CD4-positive, alpha-beta T cell treated with Interleukin-12 subunit alpha and Interleukin-12 subunit beta, for 1 hour (primary cell): ENCODE results near the gene GPR39.

Experiments
- DNase-seq: peaks from one replicate; pipeline ENCODE4 v3.0.0-alpha.2; 2020

GPR39 gene

DNA sequence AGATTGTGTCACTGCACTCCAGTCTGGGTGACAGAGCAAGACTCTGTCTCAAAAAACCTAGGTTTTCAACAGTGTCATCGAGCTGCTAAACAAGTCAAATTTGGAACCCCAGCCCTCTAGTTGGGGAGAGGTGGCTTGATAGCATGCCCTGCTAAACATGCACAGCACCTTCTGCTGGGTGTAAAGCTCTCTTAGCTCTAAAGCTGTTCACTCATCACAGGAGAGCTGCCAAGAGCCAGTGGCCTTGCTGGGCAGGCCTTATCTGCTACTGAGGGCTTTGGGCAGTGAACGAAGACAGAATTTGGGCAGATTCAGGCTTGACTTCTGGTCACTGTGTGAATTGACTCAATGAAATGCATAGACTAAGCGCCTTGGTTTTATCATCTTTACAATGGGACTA, 152.1 kb downstream of the GPR39 start:
- DNase-seq = no peak

DNA sequence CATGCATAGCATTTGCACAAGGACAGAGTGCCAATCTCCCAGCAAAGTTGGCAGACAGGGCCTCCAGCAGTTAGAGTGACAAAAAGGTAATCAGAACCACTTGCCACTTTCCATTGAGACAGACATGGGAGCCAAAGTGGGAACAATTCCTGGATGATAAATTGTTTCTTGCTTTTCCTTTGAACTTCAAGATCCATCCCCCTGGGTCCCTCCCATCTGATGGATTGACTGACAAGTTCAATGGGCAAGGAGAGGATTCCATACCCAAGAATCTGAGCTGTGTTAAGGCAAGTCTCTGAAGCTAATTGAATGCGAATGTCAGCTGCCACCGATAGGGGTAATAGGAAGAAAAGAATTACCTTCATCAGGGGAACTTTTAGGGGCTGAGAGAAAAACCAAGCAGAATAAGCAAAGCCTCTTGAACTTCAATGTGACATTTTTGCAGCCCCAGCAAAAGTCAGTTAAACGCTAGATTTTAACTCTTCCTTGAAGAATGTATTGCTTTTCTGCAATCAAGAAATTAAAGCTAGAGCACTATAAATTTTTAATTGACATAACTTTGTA, 156.9 kb downstream of the GPR39 start:
- DNase-seq = no peak

DNA sequence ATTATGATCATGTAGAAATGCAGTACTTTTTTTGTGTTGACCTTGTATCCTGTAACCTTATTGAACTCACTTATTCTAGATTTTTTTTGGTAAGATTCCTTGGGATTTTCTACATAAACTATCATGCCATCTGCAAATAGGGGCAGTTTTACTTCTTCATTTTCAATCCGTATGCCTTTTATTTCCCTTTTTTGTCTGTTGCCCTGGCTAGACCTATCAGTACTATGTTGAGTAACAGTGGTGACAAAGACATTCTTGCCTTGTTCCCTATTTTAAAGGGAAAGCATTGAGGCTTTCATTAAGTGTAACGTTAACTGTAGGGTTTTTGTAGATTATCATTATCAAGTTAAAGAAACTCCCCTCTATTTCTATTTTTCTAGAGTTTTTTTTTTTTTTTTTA, 161.1 kb downstream of the GPR39 start:
- DNase-seq = no peak

DNA sequence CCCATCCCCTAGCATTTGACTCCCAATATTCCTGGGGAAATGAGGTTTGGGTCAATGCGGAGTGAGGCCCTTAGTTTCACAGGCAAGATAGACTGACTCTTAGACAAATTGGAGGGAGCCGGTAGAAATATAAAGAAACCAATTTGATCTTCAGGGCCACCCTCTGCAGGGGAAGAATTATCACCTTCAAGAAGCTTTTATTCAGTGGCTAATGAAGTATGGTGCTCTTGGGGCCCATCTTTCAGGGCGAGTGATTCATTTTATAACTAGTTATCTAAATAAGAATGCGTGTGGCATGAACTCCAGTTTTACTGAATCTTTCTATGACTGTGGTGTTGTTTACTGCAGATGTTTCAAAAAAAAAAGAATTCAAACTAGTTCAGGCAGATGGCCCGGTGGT, 165.0 kb downstream of the GPR39 start:
- no peak for DNase-seq

DNA sequence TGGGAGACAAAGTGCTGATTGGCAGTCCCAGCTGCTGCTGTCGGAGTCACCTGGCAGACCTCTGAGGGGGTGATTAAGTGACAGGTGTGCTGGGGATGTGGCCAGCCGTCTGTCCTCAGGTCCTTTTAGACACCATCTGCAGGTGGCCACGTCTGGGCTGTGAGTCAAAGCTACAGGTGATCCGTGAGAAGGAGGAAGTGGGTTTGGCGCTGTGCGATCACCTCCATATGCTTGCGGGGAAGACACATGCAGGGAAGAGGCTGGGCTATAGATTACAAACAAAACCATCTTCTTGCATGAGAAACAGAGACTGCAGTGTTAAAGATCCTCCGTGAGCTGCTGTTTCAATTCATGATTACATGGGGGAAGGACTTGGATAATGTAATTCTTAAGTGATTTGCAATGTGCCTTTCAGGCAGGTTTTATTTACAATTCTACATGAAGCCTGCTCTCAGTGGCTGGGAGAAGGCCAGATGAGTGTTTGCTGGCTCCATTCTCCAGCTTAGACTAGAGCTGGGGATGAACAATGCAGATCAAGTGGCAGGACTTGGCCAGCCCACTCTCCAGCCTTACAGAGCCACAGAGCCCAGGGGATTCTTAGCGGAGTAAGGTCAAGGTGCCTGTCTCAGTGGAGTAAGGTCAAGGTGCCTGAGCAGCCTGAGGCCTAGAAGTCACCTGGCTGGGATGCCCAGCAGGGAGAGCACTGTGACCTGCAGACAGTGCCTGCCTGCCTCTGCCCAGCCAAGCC, 165.6 kb downstream of the GPR39 start:
- no peak for DNase-seq

DNA sequence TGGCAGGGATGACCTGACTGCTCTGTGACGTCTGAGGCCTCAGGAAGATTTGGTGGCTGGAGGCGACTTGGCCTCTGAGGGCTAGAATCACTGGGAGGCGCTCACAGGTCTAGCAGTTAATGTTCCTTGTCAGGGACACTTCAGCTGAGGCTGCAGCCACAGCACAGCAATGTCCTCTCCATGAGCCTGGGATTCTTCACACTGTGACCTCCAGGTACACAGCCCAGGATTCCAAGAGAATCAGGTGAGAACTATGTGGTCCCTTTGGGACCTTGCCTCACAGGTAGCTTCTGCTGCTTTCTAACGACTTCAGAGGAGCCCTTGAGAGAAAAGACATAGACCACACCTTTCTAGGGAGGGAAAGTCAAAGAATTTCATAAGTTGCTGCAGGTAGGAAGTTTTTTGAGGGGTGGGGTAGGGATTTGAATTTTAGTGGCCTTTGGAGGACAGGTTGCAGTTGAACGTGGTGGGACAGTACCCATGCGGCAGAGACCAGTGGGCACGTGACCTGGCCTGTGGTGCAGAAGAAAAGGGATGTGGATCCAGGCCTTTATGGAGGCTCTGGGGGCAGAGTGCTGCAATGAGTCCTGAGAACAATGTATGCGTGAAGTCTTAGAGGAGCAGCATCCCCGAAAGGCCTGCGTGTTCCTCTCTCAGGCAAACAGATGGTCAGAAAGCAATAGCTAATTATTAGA, 167.2 kb downstream of the GPR39 start:
- DNase-seq = no peak

DNA sequence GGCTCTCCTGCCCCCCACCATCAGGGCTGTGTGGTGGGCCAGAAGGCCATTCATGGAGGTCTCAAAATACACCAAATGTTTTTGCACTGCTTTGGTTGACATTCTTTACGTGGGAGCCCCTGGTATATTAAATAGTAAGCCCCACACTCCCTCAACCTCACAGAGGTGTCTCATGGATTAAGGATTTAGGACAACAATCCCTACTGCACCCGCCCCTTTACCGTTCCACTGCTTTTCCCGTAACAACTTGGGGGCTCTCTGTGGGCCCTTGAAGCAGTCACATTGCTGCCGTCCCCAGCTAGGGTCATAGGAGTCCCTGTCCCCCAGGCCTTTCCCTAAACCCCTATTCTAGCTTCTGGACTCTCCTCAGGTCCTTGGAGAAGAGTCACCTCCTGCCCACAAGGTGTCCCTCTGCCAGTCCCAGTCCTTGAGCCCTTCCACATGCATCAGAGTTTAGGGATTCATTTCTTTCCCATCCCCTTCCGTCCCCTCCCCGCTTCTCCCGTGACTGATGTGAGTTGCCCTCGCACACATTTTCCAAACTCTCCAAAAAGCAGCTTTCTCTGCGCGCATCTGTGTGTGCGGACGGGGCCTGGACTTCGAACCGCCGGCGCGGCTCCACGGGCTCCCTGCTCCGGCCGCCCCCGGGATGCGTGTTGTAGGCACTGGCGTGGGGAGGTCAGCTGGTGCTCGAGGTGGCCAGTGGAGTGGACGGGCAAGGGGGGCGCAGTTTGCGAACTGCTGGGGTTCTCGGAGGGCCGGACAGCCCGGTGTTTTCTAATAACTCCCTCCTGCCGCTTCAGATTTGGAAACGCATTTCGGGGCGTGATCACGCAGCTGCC, 168.6 kb downstream of the GPR39 start:
- DNase-seq = no peak

DNA sequence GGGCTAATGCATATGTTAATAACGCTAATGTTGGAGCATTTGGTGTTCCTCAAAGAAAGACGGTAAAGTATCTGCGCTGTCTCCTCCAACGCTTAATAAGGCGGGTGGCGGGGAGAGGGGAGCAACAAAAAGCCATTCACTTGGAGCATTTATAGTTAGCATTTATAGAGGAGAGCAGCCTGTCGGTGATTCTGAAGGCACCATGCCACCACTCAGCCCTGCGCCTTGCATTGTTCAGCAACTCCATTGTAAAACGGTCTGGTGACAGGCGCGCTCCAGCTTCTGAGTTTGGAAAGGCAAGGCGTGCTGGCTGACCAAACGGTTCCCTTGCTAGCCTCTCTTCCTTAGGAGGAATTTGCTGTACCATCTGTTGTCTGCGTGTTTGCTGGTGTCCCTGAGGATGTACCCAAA, 169.5 kb downstream of the GPR39 start:
- DNase-seq = no peak

DNA sequence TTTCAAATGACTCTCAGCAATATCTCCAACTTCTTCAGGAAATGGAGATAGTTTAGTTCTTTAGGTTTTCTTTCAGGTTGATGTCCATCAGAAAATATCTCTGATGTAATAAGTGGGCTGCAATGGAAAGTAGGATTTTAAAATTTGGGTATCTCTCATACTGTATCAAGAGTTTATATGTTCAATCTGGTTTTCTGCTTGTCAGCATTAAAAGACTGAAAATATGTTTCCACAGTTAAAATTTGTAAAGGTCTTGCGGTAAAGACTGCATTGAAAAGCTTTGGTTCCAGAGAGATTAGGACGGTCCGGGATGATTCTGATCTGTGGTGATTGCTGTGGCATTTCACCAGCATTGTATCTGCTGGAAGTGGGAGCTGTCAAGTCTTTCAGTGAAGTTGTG, 170.2 kb downstream of the GPR39 start:
- no peak for DNase-seq

DNA sequence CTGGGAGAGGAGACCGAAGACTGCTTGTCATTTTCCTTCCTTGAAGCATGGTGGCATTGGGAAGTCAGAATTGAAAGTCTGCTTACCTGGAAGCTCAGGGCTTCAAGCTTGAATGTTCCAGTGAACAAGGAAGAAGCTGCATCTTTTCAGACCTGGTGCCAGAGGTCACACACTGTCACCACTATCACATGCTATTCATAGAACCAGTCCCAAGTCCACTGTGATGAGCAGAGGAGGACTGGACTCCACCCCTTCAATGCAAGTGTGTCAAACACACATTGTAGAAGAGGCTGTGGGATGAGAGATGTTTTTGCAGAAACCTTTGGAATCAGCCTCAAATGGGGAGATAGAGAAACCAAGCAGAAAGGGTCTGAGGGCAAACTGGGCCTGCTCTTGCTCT, 172.0 kb downstream of the GPR39 start:
- DNase-seq = no peak

DNA sequence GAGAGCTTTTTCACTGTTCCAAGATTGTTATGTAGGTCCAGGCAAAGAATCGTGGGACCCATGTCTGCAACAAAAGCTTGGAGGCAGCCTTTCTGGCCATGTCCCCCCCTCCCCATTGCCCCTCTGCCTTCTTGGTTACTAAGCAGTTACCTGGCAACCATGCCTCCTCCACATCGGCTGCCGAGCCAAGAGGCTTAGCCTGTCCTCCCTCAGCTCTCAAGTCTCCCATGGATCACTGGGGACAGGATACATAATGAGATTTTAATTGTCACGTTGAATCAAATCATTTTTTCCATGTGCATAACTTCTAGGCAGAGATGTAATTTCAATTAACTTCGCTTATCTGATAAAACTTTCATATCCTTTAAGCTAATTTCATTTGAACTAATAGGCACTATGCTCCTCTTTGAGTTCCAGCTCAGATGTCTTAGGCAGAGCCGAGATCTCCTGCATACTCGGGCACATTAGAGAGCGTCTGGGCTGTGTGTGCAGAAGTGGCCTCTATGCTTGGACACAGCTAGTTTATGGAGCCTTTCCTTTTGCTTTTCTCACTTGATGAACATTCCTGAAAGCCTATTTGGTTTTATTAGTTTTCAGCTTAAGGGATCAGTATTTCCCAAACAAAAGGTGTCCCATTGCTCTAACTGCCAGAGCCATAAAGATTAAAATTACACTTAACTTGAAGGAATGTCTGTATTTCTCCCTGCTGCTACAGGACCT, 172.7 kb downstream of the GPR39 start:
- no peak for DNase-seq

DNA sequence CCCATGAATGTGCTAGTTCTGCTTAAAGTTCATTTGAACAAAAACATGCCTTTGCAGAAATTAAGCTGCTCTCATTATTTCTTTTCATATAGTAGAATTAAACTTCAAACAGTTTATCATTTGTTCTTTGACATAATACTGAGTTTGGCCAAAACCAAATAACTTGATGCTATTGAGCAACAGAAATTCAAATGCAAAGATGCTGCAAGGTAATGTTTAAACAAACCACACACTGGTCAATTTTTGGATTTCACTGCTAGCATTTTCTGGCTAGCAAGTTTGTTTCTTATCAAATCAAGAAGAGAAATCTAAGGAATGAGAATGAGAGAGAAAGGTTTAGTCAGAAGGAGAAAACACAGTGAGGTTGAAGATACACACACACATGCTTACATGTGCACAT, 173.4 kb downstream of the GPR39 start:
- no peak for DNase-seq

DNA sequence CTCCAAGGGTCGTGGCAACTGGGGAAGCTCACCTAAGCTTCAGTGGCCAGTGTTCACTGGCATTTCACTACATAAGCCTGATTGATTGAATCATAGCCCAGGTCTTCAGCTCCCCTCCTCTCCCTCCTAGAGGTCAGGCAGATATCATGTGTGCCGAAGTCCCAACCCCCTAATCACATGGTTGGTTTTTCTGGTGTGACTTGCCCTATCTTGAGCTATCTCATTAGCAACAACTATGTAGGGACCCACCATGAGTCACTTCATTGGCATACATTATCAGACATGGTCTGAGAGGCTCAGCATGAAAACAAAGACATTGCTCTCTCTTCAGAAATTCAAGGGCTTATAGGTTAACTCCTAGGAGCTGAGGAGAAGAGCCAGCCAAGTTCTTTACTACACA, 176.6 kb downstream of the GPR39 start:
- DNase-seq = no peak

DNA sequence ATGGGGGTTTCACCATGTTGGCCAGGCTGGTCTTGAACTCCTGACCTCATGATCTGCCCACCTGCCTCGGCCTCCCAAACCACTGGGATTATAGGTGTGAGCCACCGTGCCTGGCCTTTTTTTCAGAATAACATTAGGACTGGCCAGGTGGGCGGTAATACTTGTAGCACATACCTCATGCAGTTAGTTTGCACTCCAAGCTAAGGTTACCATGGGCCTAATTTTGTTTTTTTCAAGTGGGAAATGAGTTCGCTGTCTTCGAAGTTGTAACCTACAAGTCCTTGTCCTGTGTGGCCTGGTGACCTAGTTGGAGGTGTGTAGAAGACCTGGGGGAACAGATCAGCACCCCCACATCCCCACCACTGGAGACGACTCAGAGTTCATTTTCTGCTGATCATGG, 178.6 kb downstream of the GPR39 start:
- no peak for DNase-seq

DNA sequence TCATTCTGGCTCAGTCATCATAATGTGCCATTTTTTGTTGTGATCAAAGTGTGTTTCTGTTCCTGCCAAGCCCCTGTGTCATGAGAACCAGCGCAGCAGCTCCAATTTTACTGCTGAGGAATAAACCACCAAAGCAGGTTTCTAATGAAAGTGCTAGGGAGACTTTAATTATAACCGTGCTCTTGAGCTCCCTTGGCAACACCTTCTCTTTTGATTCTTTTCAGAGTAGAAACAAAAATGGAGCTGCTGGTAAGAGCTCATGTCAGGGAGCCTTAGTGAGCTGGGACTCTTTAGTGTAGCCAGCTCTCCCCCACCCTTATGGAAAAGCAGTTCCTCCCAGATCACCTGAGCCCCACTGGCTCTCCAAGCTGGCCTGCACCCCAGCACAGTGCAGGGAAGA, 179.1 kb downstream of the GPR39 start:
- DNase-seq = no peak

DNA sequence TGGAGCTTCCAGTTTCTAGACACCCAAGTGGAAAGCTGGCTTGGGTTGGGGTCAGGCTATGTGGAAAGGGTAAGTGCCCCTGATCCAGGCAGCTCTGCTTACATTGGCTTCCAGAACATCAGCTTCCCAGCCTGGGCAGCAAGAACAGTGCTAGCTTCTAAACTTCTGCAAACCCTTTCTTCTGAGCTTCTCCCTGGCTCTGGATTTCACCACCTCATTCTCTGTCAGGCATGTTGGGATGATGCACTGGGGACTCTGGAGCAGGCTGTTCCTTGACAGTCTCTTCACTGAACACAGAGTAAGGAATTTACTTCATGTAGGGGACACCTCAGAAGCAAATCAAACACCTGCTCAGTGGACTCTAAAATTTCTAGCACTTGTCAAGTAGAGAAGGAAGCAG, 180.6 kb downstream of the GPR39 start:
- no peak for DNase-seq

DNA sequence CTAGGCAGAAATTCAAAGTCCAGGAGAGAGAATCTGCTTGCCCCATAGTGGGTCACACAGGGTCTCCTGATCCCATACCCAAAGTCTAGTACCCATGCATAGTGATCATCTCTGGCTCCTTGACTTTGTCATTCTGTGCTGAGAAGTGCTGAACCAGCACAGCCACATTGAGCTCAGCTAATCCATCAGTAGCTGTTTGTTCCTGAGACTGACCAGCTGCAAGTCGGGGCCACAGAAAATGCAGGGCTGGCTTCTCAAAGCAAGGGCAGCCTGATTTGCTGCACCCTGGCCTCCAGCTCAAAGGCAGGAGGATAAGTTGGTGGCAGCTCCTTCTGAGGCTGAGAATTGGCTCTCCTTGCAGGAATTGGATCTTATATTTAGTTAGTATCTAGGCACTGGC, 181.2 kb downstream of the GPR39 start:
- no peak for DNase-seq

DNA sequence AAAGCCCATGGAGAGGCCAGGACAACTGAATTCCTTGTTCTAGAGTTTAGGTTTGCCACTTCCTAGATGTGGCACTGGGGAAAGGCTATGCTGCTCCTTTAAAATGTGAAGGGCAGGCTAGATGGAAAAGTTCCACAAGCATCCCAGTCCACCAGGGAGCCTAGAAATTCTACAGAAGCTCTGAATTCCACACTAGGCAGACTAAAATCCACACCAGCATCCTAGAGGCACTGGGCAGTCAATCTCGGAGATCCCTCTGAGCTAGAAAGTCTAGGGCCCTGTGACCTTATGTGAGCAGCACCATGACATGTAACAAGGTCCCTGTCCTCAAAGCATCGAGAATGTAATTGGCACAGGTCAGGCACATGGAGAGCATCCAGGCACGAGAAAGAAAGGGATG, 181.9 kb downstream of the GPR39 start:
- no peak for DNase-seq

DNA sequence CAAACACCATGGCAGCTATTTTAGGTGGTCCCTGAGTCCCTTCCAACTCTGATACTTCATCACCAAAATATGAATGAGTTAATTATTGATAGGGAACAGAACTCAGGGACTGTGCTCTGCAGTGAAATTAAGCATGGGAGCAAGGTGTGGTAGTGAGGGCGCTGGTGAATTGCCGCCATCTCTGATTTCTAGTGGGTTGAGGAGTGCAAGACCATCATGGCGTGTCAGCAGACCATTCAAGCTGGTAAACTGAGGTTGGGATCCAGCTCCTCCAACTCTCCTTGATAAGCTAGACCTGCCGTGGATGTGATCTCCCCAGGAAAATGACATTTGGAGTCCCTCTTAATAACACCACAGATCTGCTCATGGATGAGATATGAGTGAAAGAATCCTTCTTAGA, 183.0 kb downstream of the GPR39 start:
- no peak for DNase-seq

DNA sequence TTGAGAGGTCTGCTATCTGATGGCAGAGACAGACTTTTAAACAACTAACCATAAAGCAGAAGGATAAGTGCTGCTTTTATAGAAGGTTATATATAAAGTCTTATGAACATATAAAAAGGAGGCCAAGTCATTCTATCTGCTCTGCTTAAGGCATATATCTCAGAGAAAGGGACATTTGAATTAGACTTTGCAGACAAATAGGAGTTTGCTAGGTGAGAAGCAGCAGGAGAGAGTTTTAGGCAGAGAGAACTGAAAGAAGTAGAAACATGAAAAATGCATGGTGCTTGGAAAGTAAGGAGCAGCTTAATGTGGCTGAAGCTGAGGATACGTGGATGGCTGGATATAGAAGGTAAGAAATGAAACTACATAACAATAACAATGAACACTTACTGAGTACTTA, 188.0 kb downstream of the GPR39 start:
- DNase-seq = no peak

DNA sequence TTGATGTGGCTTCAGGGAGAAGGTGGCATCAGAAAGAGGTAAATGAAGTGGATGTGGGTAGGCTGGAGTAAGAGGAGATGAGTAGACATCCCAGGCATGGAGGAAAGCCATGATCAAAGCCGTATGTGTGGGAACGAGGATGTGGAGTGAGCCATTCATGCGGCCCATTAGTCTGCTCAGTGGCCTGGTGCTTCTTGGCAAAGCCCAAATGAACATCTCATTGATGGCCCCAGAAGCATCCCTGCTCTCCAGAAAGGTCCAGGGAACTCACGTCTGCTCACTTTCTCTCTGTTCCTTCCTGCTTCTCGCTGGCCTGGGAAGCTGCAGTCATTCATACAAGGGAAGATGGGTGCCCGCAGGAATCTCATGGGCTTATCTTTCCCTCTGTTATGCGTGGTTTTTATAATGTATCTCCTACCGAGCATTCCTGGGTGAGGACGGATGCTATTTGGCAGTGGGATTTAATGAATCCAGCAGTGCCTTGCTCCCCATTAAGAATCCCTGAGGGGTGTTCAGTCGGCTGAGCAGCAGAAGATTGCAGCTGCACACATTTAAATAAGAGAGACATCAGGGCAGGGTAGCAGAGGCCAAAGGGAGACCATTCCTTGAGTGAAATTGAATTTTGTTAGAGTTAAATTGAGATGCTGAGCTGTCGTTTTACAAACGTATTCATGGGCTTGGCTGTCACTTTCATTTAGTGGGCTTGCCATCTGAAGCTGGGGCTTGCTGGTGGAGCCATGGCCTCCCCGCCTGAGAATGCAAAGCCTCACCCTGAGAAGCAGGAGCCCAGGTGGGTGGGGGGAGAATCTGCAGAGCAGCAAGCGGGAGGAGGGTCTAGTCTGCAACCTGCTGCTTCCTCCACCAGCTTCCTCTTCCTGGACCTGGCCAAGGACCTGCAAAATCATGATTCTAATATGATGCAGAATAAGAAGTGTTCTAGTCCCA, 188.9 kb downstream of the GPR39 start:
- no peak for DNase-seq

DNA sequence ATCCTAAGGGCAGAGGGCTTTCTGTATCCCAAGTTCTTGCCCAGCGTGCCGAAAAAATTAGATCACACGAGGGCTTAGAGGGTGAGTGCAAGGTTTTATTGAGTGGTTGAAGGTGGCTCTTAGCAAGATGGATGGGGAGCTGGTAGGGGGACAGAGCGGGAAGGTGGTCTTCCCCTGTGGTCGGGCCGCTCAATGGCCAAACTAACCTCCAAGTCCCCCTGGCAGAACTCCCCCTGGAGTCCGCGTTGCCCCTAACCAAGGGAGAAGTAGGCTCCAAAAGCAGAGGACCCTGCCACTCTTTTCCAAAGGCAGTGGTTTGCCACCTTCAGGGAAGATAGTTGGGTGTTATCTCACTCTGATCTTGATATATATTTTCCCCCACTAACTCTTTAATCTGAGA, 190.0 kb downstream of the GPR39 start:
- DNase-seq = no peak
